HAP-1 (cell line): ENCODE results near the gene TGFBRAP1.
A peak's percentile ranks its signal among the peaks of the same experiment; 100 is the strongest.
"Not testable (repeated sequence)": the region's sequence is repeated elsewhere in the genome, so short reads cannot be mapped to it uniquely, and the experiment has no call there.

Experiments used
- DNase-seq, 2 experiments: peaks; one replicate each; pipeline ENCODE4 v3.0.0-alpha.2; 2016 to 2020; ENCODE audit warnings: low spot score in 2 of 2
- H3K27me3 ChIP-seq: fragments of 250-450 bp; sonication (Bioruptor Pico); 2 replicates; pipeline ENCODE4 v1.5.1; 2020; ENCODE audit warnings: low read depth, mild to moderate bottlenecking, moderate library complexity
- H3K36me3 ChIP-seq: fragments of 250-450 bp; sonication (Bioruptor Pico); replicated peaks from 2 replicates; pipeline ENCODE4 v1.5.1; 2020; ENCODE audit warnings: mild to moderate bottlenecking
- H3K4me1 ChIP-seq: fragments of 250-450 bp; sonication (Bioruptor Pico); 2 replicates; pipeline ENCODE4 v1.5.1; 2020; ENCODE audit warnings: mild to moderate bottlenecking
- H3K4me3 ChIP-seq: fragments of 250-450 bp; sonication (Bioruptor Pico); 2 replicates; pipeline ENCODE4 v1.5.1; 2020; ENCODE audit warnings: mild to moderate bottlenecking, moderate library complexity
- H3K9me3 ChIP-seq: fragments of 250-450 bp; sonication (Bioruptor Pico); 2 replicates; pipeline ENCODE4 v1.5.1; 2020; ENCODE audit warnings: mild to moderate bottlenecking, moderate library complexity
- in situ Hi-C: fragments of 300-500 bp; cut with MboI; formaldehyde crosslinking; loops from 3 replicates; pipeline ENCODE4 v1.14.3; 2020; ENCODE audit warnings: low sequenced_read_pairs, inconsistent platforms, mixed read lengths

The TGFBRAP1 gene

DNA sequence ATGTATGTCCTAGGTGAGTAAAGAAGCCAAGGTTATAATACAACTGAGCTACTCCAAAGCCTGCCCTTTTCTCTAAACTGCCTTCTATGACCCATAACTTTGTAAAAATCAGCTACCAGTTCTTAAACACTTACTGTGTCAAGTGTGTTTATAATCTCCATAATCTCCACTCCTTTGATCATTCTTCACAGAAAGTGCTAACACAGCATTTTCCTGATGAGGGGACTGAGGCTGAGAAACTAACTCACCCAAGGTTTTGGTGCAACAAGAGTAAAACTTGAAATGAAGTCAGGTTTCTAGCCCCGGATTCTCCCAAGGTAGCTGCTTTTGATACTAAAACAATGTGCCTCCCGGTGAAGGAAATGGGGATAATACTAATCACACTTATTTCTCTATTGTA lies 5.9 kb upstream of the TGFBRAP1 start:
- in situ Hi-C loops: loop anchor here (25.0 kb wide), 1 partner anchor 473 kb away; the partner anchor contains the start of gene POU3F3
- peaks cover 22% of the 10 kb centered on the region for H3K4me1 ChIP-seq

GRCh38 chr2:105334211-105334610 lies 4.7 kb upstream of the TGFBRAP1 start:
- in situ Hi-C loops: loop anchor here (25.0 kb wide), 1 partner anchor 472 kb away; the partner anchor contains the start of gene POU3F3
- DNase-seq: no peak
- Histone ChIP-seq H3K9me3 (no peaks in the 10 kb centered on the region), H3K36me3 (no peaks in the 10 kb centered on the region; the same call in 1 of the 2 replicates), H3K4me1 (peaks cover 28% of the 10 kb centered on the region), H3K27me3 (no peaks in the 10 kb centered on the region), H3K4me3 (no peak overlapping the region)

More for the DNA sequence above, 5.9 kb upstream of the TGFBRAP1 start:
- Histone ChIP-seq H3K36me3 (peaks cover 10% of the 10 kb centered on the region), H3K27me3 (no peaks in the 10 kb centered on the region), H3K4me3 (no peak overlapping the region), H3K9me3 (no peaks in the 10 kb centered on the region)
- DNase-seq: no peak

DNA sequence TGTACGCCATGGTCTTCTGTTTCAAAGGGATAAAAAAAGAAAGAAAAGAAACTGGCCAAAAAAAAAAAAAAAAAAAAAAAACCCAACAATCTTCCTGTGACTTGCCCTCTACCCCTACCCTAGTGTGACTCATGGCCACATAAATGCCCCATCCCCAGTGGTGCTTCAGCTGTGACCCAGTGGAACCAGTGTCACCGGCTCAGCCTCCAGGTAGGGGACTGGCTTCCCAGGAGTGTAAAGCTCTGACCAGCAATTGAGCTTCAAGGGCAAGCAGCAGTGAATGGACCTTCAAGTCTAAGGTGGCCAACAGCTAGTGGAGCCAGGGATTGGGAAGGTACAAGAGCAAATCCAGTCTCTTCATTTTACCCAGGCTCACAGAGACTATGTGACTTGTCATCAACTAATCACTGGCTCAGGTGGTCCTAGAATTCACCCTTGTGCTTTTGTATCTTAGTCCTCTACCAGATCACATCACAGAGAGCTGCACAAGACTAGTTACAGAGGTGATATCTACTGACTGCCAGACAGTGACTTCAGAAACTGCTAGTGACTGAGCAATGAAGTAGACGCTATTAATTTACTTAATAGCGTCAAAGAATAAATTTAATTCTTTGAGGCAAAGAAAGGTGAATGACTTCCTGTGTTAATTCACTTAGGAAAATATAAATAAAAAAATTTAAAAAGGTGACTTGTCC lies 1.3 kb upstream of the TGFBRAP1 start:
- Histone ChIP-seq H3K27me3 (no peaks in the 10 kb centered on the region), H3K36me3 (peaks cover 3% of the 10 kb centered on the region; the same call in 1 of the 2 replicates), H3K9me3 (no peaks in the 10 kb centered on the region), H3K4me3 (no peak overlapping the region), H3K4me1 (peaks cover 21% of the 10 kb centered on the region)
- DNase-seq: peak in 1 of 2 experiments; percentile 18
- in situ Hi-C loops: loop anchor here (25.0 kb wide), 1 partner anchor 469 kb away; the partner anchor contains the start of gene POU3F3

DNA sequence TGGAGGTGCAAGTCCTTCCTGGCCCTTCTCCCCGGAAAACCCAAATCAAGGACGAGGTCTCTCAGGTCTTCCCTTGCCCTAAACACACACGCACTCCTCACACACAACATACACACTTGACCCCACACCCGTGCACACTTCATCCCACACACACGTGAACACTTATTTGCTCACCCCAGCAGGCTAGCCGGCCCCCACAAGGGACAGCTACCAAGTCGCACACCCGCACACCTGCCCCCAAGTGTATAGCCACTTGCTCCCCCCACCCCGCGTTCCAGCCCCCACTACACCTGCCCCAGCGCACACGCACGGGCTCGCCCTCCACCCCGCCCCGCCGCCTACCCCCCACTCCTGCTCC lies 359 bp downstream of the TGFBRAP1 start:
- DNase-seq: no peak
- Histone ChIP-seq H3K4me3 (peak overlapping the region; percentile 43), H3K27me3 (no peaks in the 10 kb centered on the region), H3K36me3 (peaks cover 3% of the 10 kb centered on the region; the same call in 1 of the 2 replicates), H3K4me1 (peaks cover 20% of the 10 kb centered on the region), H3K9me3 (no peaks in the 10 kb centered on the region)
- in situ Hi-C loops: loop anchor here (25.0 kb wide), 1 partner anchor 467 kb away; the partner anchor contains the start of gene POU3F3

- Histone ChIP-seq H3K4me1 (peaks cover 20% of the 10 kb centered on the region), H3K27me3 (no peaks in the 10 kb centered on the region), H3K4me3 (peak overlapping the region; percentile 43), H3K9me3 (no peaks in the 10 kb centered on the region), H3K36me3 (peaks cover 3% of the 10 kb centered on the region; the same call in 1 of the 2 replicates)
- DNase-seq: peak; percentile 22 to 29
- in situ Hi-C loops: loop anchor here (25.0 kb wide), 1 partner anchor 466 kb away; the partner anchor contains the start of gene POU3F3
Observed at GRCh38 chr2:105328281-105329196, 996 bp downstream of the TGFBRAP1 start.

GRCh38 chr2:105327690-105328089 lies 1.8 kb downstream of the TGFBRAP1 start:
- peaks cover 3% of the 10 kb centered on the region; the same call in 1 of the 2 replicates for H3K36me3 ChIP-seq
- peaks cover 20% of the 10 kb centered on the region for H3K4me1 ChIP-seq
- H3K4me3 ChIP-seq: no peak overlapping the region

GRCh38 chr2:105327271-105327670 lies 2.3 kb downstream of the TGFBRAP1 start:
- H3K4me3 ChIP-seq, H3K9me3 ChIP-seq, H3K36me3 ChIP-seq, DNase-seq, H3K27me3 ChIP-seq: not testable (repeated sequence)
- H3K4me1 ChIP-seq: peaks cover 20% of the 10 kb centered on the region
- in situ Hi-C loops: loop anchor here (25.0 kb wide), 1 partner anchor 465 kb away; the partner anchor contains the start of gene POU3F3

More at GRCh38 chr2:105327690-105328089, 1.8 kb downstream of the TGFBRAP1 start:
- H3K27me3 ChIP-seq: no peaks in the 10 kb centered on the region
- in situ Hi-C loops: loop anchor here (25.0 kb wide), 1 partner anchor 465 kb away; the partner anchor contains the start of gene POU3F3
- no peak for DNase-seq
- no peaks in the 10 kb centered on the region for H3K9me3 ChIP-seq

- DNase-seq: no peak
Observed at GRCh38 chr2:105325389-105325963, 4.1 kb downstream of the TGFBRAP1 start.

GRCh38 chr2:105324732-105325131 lies 4.8 kb downstream of the TGFBRAP1 start:
- Histone ChIP-seq H3K9me3 (no peaks in the 10 kb centered on the region), H3K4me1 (peaks cover 20% of the 10 kb centered on the region), H3K36me3 (peaks cover 3% of the 10 kb centered on the region; the same call in 1 of the 2 replicates), H3K27me3 (no peaks in the 10 kb centered on the region), H3K4me3 (no peak overlapping the region)
- DNase-seq: no peak
- in situ Hi-C loops: loop anchor here (25.0 kb wide), 1 partner anchor 462 kb away; the partner anchor contains the start of gene POU3F3

More at GRCh38 chr2:105325389-105325963, 4.1 kb downstream of the TGFBRAP1 start:
- peaks cover 19% of the 10 kb centered on the region for H3K4me1 ChIP-seq
- in situ Hi-C loops: loop anchor here (25.0 kb wide), 1 partner anchor 463 kb away; the partner anchor contains the start of gene POU3F3
- H3K36me3 ChIP-seq: 0 out of 2 replicates have a peak, but pooled peaks cover 3% of the 10 kb centered on the region
- no peak overlapping the region for H3K4me3 ChIP-seq
- no peaks in the 10 kb centered on the region for H3K27me3 ChIP-seq
- H3K9me3 ChIP-seq: no peaks in the 10 kb centered on the region

GRCh38 chr2:105324101-105324500 lies 5.4 kb downstream of the TGFBRAP1 start:
- Histone ChIP-seq H3K27me3 (no peaks in the 10 kb centered on the region), H3K36me3 (peaks cover 3% of the 10 kb centered on the region; the same call in 1 of the 2 replicates), H3K4me1 (peaks cover 20% of the 10 kb centered on the region), H3K9me3 (no peaks in the 10 kb centered on the region), H3K4me3 (no peak overlapping the region)
- DNase-seq: no peak
- in situ Hi-C loops: no loop called here

GRCh38 chr2:105323111-105323510 lies 6.4 kb downstream of the TGFBRAP1 start:
- peaks cover 3% of the 10 kb centered on the region; the same call in 1 of the 2 replicates for H3K36me3 ChIP-seq
- no peak overlapping the region for H3K4me3 ChIP-seq
- in situ Hi-C loops: no loop called here
- H3K27me3 ChIP-seq: no peaks in the 10 kb centered on the region
- no peaks in the 10 kb centered on the region for H3K9me3 ChIP-seq
- DNase-seq: no peak
- peaks cover 15% of the 10 kb centered on the region for H3K4me1 ChIP-seq

- no peak for DNase-seq
- in situ Hi-C loops: no loop called here
- no peak overlapping the region for H3K4me3 ChIP-seq
- peaks cover 3% of the 10 kb centered on the region; the same call in 1 of the 2 replicates for H3K36me3 ChIP-seq
- H3K9me3 ChIP-seq: no peaks in the 10 kb centered on the region
- peaks cover 15% of the 10 kb centered on the region for H3K4me1 ChIP-seq
- H3K27me3 ChIP-seq: no peaks in the 10 kb centered on the region
Observed at GRCh38 chr2:105321875-105322646, 7.5 kb downstream of the TGFBRAP1 start.
